Ascending aorta (tissue), 2 donors: ENCODE results near the gene GGACT. TPM values are rescaled to one million over a fixed set of nuclear protein-coding genes. Genes with fewer than 3 reads are reported as not detected.
"Not testable (repeated sequence)": the region's sequence is repeated elsewhere in the genome, so short reads cannot be mapped to it uniquely, and the experiment has no call there.

Experiments used
- DNase-seq, 2 donors: peaks; one replicate each; pipeline ENCODE4 v3.0.0-alpha.2; 2019; ENCODE audit warnings: low spot score in 2 of 2
- H3K27ac ChIP-seq, 2 donors: fragments of 200-600 bp; sonication (generic); one replicate each; pipeline ENCODE4 v1.5.1; 2016 to 2017; ENCODE audit warnings: mild to moderate bottlenecking in 1 of 2
- H3K27me3 ChIP-seq: fragments of 200-600 bp; sonication (generic); one replicate; pipeline ENCODE4 v1.5.1; 2017
- H3K36me3 ChIP-seq, 2 donors: fragments of 200-600 bp; sonication (generic); one replicate each; pipeline ENCODE4 v1.5.1; 2016
- H3K4me1 ChIP-seq, 2 donors: fragments of 200-600 bp; sonication (generic); one replicate each; pipeline ENCODE4 v1.5.1; 2016 to 2017; ENCODE audit warnings: mild to moderate bottlenecking in 1 of 2
- H3K4me3 ChIP-seq, 2 donors: fragments of 200-600 bp; sonication (generic); one replicate each; pipeline ENCODE4 v1.5.1; 2016 to 2017; ENCODE audit warnings: mild to moderate bottlenecking in 1 of 2
- H3K9me3 ChIP-seq, 2 donors: fragments of 200-600 bp; sonication (generic); one replicate each; pipeline ENCODE4 v1.5.1; 2016
- CTCF ChIP-seq, 3 experiments: fragments of 200-600 bp in 2 of 3; fragments of 450-650 bp in 1 of 3; sonication (generic) in 2 of 3; IDR thresholded peaks; one replicate each; pipeline ENCODE4 v1.5.1; 2016 to 2019; ENCODE audit warnings: antibody characterized with exemption in 3 of 3, mild to moderate bottlenecking in 1 of 3, moderate library complexity in 1 of 3
- intact Hi-C: fragments of 100-400 bp; cut with DNase I; formaldehyde crosslinking; loops from one replicate; pipeline ENCODE4 v1.15.1; 2023
- total RNA-seq: library from RNA; depleted of rRNA; stranded (reverse); fragments of >200 nt; gene quantifications from one replicate; pipeline ENCODE4 v1.1.0, GENCODE V29; 2016

The GGACT gene
- total RNA-seq, 1 donor from 2014 or later, result 1.2 TPM

- H3K27ac ChIP-seq, result no peak overlapping the region
- intact Hi-C loops, result no loop called here
- DNase-seq, result no peak
These were observed 60.9 kb downstream of the GGACT start for GRCh38 chr13:100527644-100528043.

GRCh38 chr13:100526318-100527000 lies 62.1 kb downstream of the GGACT start:
- intact Hi-C loops, result no loop called here
- Histone ChIP-seq H3K27ac (no peak overlapping the region), H3K27me3 (no peaks in the 10 kb centered on the region), H3K9me3 (no peaks in the 10 kb centered on the region), H3K4me1 (no peaks in the 10 kb centered on the region), H3K36me3 (peaks cover 6 to 33% of the 10 kb centered on the region in 2 donors), H3K4me3 (no peak overlapping the region)
- no peak for DNase-seq
- TF ChIP-seq CTCF (IDR thresholded peaks at IDR 0.05), result no peak

More at GRCh38 chr13:100527644-100528043, 60.9 kb downstream of the GGACT start:
- H3K9me3 ChIP-seq, result no peaks in the 10 kb centered on the region
- H3K36me3 ChIP-seq, result peaks cover 6 to 45% of the 10 kb centered on the region in 2 donors
- no peaks in the 10 kb centered on the region for H3K4me1 ChIP-seq
- H3K27me3 ChIP-seq, result no peaks in the 10 kb centered on the region
- H3K4me3 ChIP-seq, result no peak overlapping the region
- no peak for TF ChIP-seq CTCF (IDR thresholded peaks at IDR 0.05)

- TF ChIP-seq CTCF (IDR thresholded peaks at IDR 0.05), result no peak
- peaks cover 6 to 29% of the 10 kb centered on the region in 2 donors for H3K36me3 ChIP-seq
These were observed 62.9 kb downstream of the GGACT start for GRCh38 chr13:100525453-100526317.

GRCh38 chr13:100524688-100525087 lies 63.9 kb downstream of the GGACT start:
- DNase-seq, intact Hi-C loops, H3K27me3 ChIP-seq, H3K9me3 ChIP-seq, H3K4me3 ChIP-seq, H3K4me1 ChIP-seq, H3K27ac ChIP-seq: not testable (repeated sequence)
- peaks cover 6 to 25% of the 10 kb centered on the region in 2 donors for H3K36me3 ChIP-seq

More at GRCh38 chr13:100525453-100526317, 62.9 kb downstream of the GGACT start:
- no peak overlapping the region for H3K4me3 ChIP-seq
- no peaks in the 10 kb centered on the region for H3K27me3 ChIP-seq
- H3K27ac ChIP-seq, result no peak overlapping the region
- no peak for DNase-seq
- intact Hi-C loops, result no loop called here
- no peaks in the 10 kb centered on the region for H3K4me1 ChIP-seq
- no peaks in the 10 kb centered on the region for H3K9me3 ChIP-seq

- intact Hi-C loops, result no loop called here
- Histone ChIP-seq H3K36me3 (peaks cover 0 to 21% of the 10 kb centered on the region in 2 donors), H3K27me3 (no peaks in the 10 kb centered on the region), H3K27ac (no peak overlapping the region), H3K9me3 (no peaks in the 10 kb centered on the region), H3K4me3 (no peak overlapping the region), H3K4me1 (no peaks in the 10 kb centered on the region)
- no peak for TF ChIP-seq CTCF (IDR thresholded peaks at IDR 0.05)
- DNase-seq, result no peak
These were observed 64.6 kb downstream of the GGACT start for GRCh38 chr13:100523981-100524386.

GRCh38 chr13:100523411-100523810 lies 65.2 kb downstream of the GGACT start:
- DNase-seq, result no peak
- Histone ChIP-seq H3K9me3 (no peaks in the 10 kb centered on the region), H3K36me3 (peaks cover 0 to 17% of the 10 kb centered on the region in 2 donors), H3K4me1 (no peaks in the 10 kb centered on the region), H3K27me3 (no peaks in the 10 kb centered on the region), H3K27ac (no peak overlapping the region), H3K4me3 (no peak overlapping the region)
- no peak for TF ChIP-seq CTCF (IDR thresholded peaks at IDR 0.05)
- intact Hi-C loops, result no loop called here
